SK-N-SH (cell line): ENCODE data around the gene INPP5A.

Source experiments
- GATA2 ChIP-seq: sonication (generic); formaldehyde crosslinking; IDR thresholded peaks from 2 replicates; pipeline ENCODE4 v1.5.0; 2020; ENCODE audit warnings: mild to moderate bottlenecking, missing genetic modification reagents
- MEF2A ChIP-seq: IDR thresholded peaks from 2 replicates; pipeline ENCODE4 v1.4.0; 2012; ENCODE audit warnings: low read depth, borderline replicate concordance
- MXI1 ChIP-seq: IDR thresholded peaks from 2 replicates; pipeline ENCODE4 v1.6.1; 2012; ENCODE audit warnings: mild to moderate bottlenecking, low read depth, low read length, improper control_type of control experiment
- NFIC ChIP-seq: IDR thresholded peaks from 2 replicates; pipeline ENCODE4 v1.4.0; 2012; ENCODE audit warnings: borderline replicate concordance
- POLR2AphosphoS5 ChIP-seq: IDR thresholded peaks from 2 replicates; pipeline ENCODE4 v1.6.1; 2012; ENCODE audit warnings: low read depth, low read length
- RFX5 ChIP-seq: IDR thresholded peaks from 2 replicates; pipeline ENCODE4 v1.6.1; 2012; ENCODE audit warnings: mild to moderate bottlenecking, improper control_type of control experiment, low read length
- SIN3A ChIP-seq: IDR thresholded peaks from 2 replicates; pipeline ENCODE4 v1.6.1; 2012; ENCODE audit warnings: low read depth, mild to moderate bottlenecking, low read length, moderate library complexity, borderline replicate concordance
- TCF12 ChIP-seq: IDR thresholded peaks from 2 replicates; pipeline ENCODE4 v1.4.0; 2012
- TEAD4 ChIP-seq: IDR thresholded peaks from 2 replicates; pipeline ENCODE4 v1.4.0; 2012; ENCODE audit warnings: mild to moderate bottlenecking, borderline replicate concordance; ENCODE audit not compliant: insufficient read depth
- YY1 ChIP-seq: IDR thresholded peaks from 2 replicates; pipeline ENCODE4 v1.4.0; 2012; ENCODE audit warnings: low read depth, mild to moderate bottlenecking
- TF ChIP-seq, protein P1 (sequence below): IDR thresholded peaks from 2 replicates; pipeline ENCODE4 v1.4.0; 2012; ENCODE audit warnings: low read depth, borderline replicate concordance
- TF ChIP-seq, protein P2 (sequence below): fragments of 200-600 bp; sonication (generic); IDR thresholded peaks from 2 replicates; pipeline ENCODE4 v1.6.1; 2017; ENCODE audit warnings: antibody characterized with exemption, mild to moderate bottlenecking, moderate library complexity
- TF ChIP-seq, protein P3 (sequence below): IDR thresholded peaks from 2 replicates; pipeline ENCODE4 v1.4.0; 2012; ENCODE audit warnings: low read depth
- TF ChIP-seq, protein P4 (sequence below): fragments of 150-350 bp; IDR thresholded peaks from 2 replicates; pipeline ENCODE4 v1.6.1; 2017; ENCODE audit warnings: antibody characterized with exemption, low read length, low read depth, borderline replicate concordance

DNA sequence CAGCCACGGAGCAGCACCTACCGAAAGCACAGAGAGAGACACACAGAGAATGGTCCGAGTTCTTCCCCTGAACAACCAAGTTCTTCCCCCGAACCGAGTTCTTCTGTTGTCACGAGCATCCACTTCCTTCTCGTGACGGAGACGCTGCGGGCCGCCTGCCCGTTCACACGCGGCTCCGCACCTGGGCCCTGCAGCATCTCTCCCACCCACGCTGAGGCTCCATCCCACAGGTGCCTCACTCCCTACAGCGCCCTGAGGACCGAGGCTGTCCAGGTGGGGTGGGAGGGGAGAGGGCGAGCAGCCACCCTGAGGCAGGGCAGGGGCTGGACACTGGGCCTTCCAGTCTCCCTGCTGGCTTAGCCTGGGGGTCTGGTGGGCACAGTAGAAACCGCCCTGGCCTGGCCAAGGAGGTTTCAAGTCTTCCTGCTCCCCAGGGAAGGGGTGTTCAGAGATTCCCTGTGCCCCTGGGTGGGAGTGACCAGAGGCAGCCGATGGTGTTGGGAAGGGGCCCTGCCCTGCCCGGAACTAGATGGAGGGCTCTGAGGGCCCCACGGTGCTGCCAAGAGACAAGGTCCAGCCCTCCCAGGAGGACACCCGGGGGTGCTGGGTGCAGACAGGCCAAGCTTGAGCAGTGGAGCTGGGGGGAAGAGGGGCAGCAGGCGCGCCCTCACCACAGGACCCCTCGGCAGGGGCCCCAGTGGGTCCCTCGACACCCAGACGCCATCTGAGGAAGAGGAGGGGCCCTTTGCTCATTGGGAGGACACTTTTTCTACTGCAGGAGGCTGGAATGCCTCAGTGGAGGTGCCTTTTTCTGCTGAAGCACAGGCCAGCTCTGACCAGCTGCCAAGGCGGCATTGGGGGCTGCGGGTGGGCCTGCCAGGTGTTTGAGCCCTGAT, 253.6 kb downstream of the INPP5A start:
- TF ChIP-seq, protein P1, sequence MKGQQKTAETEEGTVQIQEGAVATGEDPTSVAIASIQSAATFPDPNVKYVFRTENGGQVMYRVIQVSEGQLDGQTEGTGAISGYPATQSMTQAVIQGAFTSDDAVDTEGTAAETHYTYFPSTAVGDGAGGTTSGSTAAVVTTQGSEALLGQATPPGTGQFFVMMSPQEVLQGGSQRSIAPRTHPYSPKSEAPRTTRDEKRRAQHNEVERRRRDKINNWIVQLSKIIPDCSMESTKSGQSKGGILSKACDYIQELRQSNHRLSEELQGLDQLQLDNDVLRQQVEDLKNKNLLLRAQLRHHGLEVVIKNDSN, result no peak
- TF ChIP-seq, protein P2, sequence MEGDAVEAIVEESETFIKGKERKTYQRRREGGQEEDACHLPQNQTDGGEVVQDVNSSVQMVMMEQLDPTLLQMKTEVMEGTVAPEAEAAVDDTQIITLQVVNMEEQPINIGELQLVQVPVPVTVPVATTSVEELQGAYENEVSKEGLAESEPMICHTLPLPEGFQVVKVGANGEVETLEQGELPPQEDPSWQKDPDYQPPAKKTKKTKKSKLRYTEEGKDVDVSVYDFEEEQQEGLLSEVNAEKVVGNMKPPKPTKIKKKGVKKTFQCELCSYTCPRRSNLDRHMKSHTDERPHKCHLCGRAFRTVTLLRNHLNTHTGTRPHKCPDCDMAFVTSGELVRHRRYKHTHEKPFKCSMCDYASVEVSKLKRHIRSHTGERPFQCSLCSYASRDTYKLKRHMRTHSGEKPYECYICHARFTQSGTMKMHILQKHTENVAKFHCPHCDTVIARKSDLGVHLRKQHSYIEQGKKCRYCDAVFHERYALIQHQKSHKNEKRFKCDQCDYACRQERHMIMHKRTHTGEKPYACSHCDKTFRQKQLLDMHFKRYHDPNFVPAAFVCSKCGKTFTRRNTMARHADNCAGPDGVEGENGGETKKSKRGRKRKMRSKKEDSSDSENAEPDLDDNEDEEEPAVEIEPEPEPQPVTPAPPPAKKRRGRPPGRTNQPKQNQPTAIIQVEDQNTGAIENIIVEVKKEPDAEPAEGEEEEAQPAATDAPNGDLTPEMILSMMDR, result no peak
- TF ChIP-seq POLR2AphosphoS5, result no peak
- TF ChIP-seq NFIC, result no peak
- TF ChIP-seq YY1, result no peak
- no peak for TF ChIP-seq TCF12
- TF ChIP-seq, protein P3, sequence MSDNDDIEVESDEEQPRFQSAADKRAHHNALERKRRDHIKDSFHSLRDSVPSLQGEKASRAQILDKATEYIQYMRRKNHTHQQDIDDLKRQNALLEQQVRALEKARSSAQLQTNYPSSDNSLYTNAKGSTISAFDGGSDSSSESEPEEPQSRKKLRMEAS, result no peak
- TF ChIP-seq GATA2, result no peak
- no peak for TF ChIP-seq MXI1
- no peak for TF ChIP-seq MEF2A
- no peak for TF ChIP-seq SIN3A
- TF ChIP-seq, protein P4, sequence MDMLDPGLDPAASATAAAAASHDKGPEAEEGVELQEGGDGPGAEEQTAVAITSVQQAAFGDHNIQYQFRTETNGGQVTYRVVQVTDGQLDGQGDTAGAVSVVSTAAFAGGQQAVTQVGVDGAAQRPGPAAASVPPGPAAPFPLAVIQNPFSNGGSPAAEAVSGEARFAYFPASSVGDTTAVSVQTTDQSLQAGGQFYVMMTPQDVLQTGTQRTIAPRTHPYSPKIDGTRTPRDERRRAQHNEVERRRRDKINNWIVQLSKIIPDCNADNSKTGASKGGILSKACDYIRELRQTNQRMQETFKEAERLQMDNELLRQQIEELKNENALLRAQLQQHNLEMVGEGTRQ, result no peak
- TF ChIP-seq TEAD4, result no peak
- TF ChIP-seq RFX5, result no peak
